Sigmoid colon (tissue), 7 donors: ENCODE data around the gene DBN1. TPM values are rescaled to one million over a fixed set of nuclear protein-coding genes. Genes with fewer than 3 reads are reported as not detected.

Experiments
- DNase-seq: peaks from one replicate; pipeline ENCODE4 v3.0.0-alpha.2; 2019
- H3K27ac ChIP-seq, 4 donors: fragments of 200-600 bp; sonication (generic); one replicate each; pipeline ENCODE4 v1.5.1; 2016 to 2019; ENCODE audit warnings: mild to moderate bottlenecking in 1 of 4
- H3K27me3 ChIP-seq, 3 donors: fragments of 200-600 bp; sonication (generic); one replicate each; pipeline ENCODE4 v1.5.1; 2019; ENCODE audit warnings: mild to moderate bottlenecking in 1 of 3
- H3K36me3 ChIP-seq, 4 donors: fragments of 200-600 bp; sonication (generic); one replicate each; pipeline ENCODE4 v1.5.1; 2016 to 2019
- H3K4me1 ChIP-seq, 4 donors: fragments of 200-600 bp; sonication (generic); one replicate each; pipeline ENCODE4 v1.5.1; 2017 to 2019
- H3K4me3 ChIP-seq, 4 donors: fragments of 200-600 bp; sonication (generic); one replicate each; pipeline ENCODE4 v1.5.1; 2017 to 2019; ENCODE audit warnings: mild to moderate bottlenecking in 2 of 4, moderate library complexity in 1 of 4
- H3K9me3 ChIP-seq, 4 donors: fragments of 200-600 bp in 3 of 4; sonication (generic) in 3 of 4; one replicate each; pipeline versions ENCODE4 v1.5.1 to v1.6.1; 2013 to 2019
- CTCF ChIP-seq, 4 experiments: fragments of 450-650 bp in 3 of 4; fragments of 200-600 bp in 1 of 4; IDR thresholded peaks; one replicate each; pipeline ENCODE4 v1.5.1; 2016 to 2019; ENCODE audit warnings: antibody characterized with exemption in 4 of 4, mild to moderate bottlenecking in 3 of 4, moderate library complexity in 2 of 4
- EP300 ChIP-seq, 4 donors: sonication (generic); formaldehyde crosslinking; IDR thresholded peaks; one replicate each; pipeline ENCODE4 v1.6.1; 2017; ENCODE audit warnings: antibody characterized with exemption in 4 of 4
- POLR2A ChIP-seq, 2 donors: fragments of 450-650 bp; IDR thresholded peaks; one replicate each; pipeline ENCODE4 v1.6.1; 2016; ENCODE audit warnings: antibody characterized with exemption in 2 of 2, mild to moderate bottlenecking in 2 of 2, moderate library complexity in 2 of 2
- POLR2AphosphoS5 ChIP-seq, 4 donors: sonication (generic); formaldehyde crosslinking; IDR thresholded peaks; one replicate each; pipeline ENCODE4 v1.6.1; 2017; ENCODE audit warnings: antibody characterized with exemption in 4 of 4
- WGBS, 2 donors: extraction: QIAGEN DNeasy Blood & Tissue Kit; methylation state at CpG; one replicate each; pipeline ENCODE4 v1.1.7; 2013; 5-methylcytosine and 5-hydroxymethylcytosine counted together
- intact Hi-C: fragments of 100-400 bp; cut with DNase I; formaldehyde crosslinking; loops from one replicate; pipeline ENCODE4 v1.15.1; 2023
- polyA plus RNA-seq, 3 donors: library from polyadenylated mRNA; stranded (reverse); fragments of 200-250 nt; gene quantifications; one replicate each; pipeline ENCODE4 v1.2.3, GENCODE V29; 2013
- total RNA-seq, 4 donors: library from RNA; depleted of rRNA; stranded (reverse); fragments of >200 nt; gene quantifications; one replicate each; pipeline ENCODE4 v1.1.0, GENCODE V29; 2016
- donor health status: healthy with polysubstance abuse.
- donor health status: Bipolar disorder and iron deficiency.
- donor health status: healthy.

Gene DBN1
- total and polyA plus RNA-seq, 7 donors = 6.0 to 100.0 (median 54.8) TPM

- no peaks in the 10 kb centered on the region for H3K9me3 ChIP-seq
- H3K36me3 ChIP-seq = no peaks in the 10 kb centered on the region
- TF ChIP-seq EP300 (IDR thresholded peaks at IDR 0.05) = no peak
- TF ChIP-seq POLR2AphosphoS5 (IDR thresholded peaks at IDR 0.05) = no peak
- DNase-seq = no peak
- no peaks in the 10 kb centered on the region for H3K27me3 ChIP-seq
- H3K4me3 ChIP-seq = no peak overlapping the region
- peaks cover 0 to 24% (median 18%) of the 10 kb centered on the region in 4 donors for H3K4me1 ChIP-seq
- no peak overlapping the region for H3K27ac ChIP-seq
- WGBS, 2 donors = 85 to 87% methylated on average over 16 of the region's 16 CpGs
- intact Hi-C loops = no loop called here
These were observed 29.5 kb upstream of the DBN1 start for GRCh38 chr5:177502886-177503285.

- H3K36me3 ChIP-seq = no peaks in the 10 kb centered on the region
- no peaks in the 10 kb centered on the region for H3K9me3 ChIP-seq
- no peak overlapping the region for H3K27ac ChIP-seq
- no peak for TF ChIP-seq CTCF (IDR thresholded peaks at IDR 0.05)
- TF ChIP-seq POLR2AphosphoS5 (IDR thresholded peaks at IDR 0.05) = no peak
- no peak for TF ChIP-seq EP300 (IDR thresholded peaks at IDR 0.05)
- no peak for TF ChIP-seq POLR2A (IDR thresholded peaks at IDR 0.05)
- intact Hi-C loops = loop anchor here (1.0 to 2.0 kb wide), 2 partner anchors 15 to 112 kb away; partner anchors contain the start of gene DDX41
- WGBS, 2 donors = 59 to 61% methylated on average over 9 of the region's 9 CpGs
- peaks cover 0 to 26% (median 20%) of the 10 kb centered on the region in 4 donors for H3K4me1 ChIP-seq
- no peak for DNase-seq
- no peak overlapping the region for H3K4me3 ChIP-seq
- no peaks in the 10 kb centered on the region for H3K27me3 ChIP-seq
These were observed 28.6 kb upstream of the DBN1 start for GRCh38 chr5:177501874-177502678.

GRCh38 chr5:177500685-177501522, 27.5 kb upstream of the DBN1 start:
- peak overlapping the region; percentile 38 to 62 (median 58) for H3K27ac ChIP-seq
- H3K4me3 ChIP-seq = no peak overlapping the region
- 18 to 23% methylated on average over 10 of the region's 10 CpGs for WGBS, 2 donors
- H3K9me3 ChIP-seq = no peaks in the 10 kb centered on the region
- H3K4me1 ChIP-seq = peaks cover 0 to 33% (median 24%) of the 10 kb centered on the region in 4 donors
- DNase-seq = peak; percentile 95
- TF ChIP-seq POLR2A (IDR thresholded peaks at IDR 0.05) (no peak), CTCF (IDR thresholded peaks at IDR 0.05) (peak; percentile 85 to 94 (median 90)), POLR2AphosphoS5 (IDR thresholded peaks at IDR 0.05) (peak in 1 of 4 donors; percentile 38)
- intact Hi-C loops = loop anchor here (1.0 to 2.0 kb wide), 2 partner anchors 16 to 111 kb away; partner anchors contain the start of gene DDX41
- no peaks in the 10 kb centered on the region for H3K27me3 ChIP-seq
- H3K36me3 ChIP-seq = no peaks in the 10 kb centered on the region

- no peaks in the 10 kb centered on the region for H3K9me3 ChIP-seq
- peaks cover 0 to 44% (median 33%) of the 10 kb centered on the region in 4 donors for H3K4me1 ChIP-seq
- no peaks in the 10 kb centered on the region for H3K36me3 ChIP-seq
- no peak for DNase-seq
- H3K27ac ChIP-seq = no peak overlapping the region
- no peak overlapping the region for H3K4me3 ChIP-seq
- TF ChIP-seq EP300 (IDR thresholded peaks at IDR 0.05) = no peak
- TF ChIP-seq POLR2AphosphoS5 (IDR thresholded peaks at IDR 0.05) = no peak
- TF ChIP-seq POLR2A (IDR thresholded peaks at IDR 0.05) = no peak
- no peak for TF ChIP-seq CTCF (IDR thresholded peaks at IDR 0.05)
- no peaks in the 10 kb centered on the region for H3K27me3 ChIP-seq
- intact Hi-C loops = loop anchor here (2.0 kb wide), 2 partner anchors 17 to 73 kb away; partner anchors contain the start of genes DDX41 and GRK6
- 84 to 85% methylated on average over 6 of the region's 6 CpGs for WGBS, 2 donors
These were observed 26.4 kb upstream of the DBN1 start for GRCh38 chr5:177499842-177500241.
